ENCODE measurements around the gene ALX3.
A peak's percentile ranks its signal among the peaks of the same experiment; 100 is the strongest.
"Not testable (repeated sequence)": the region's sequence is repeated elsewhere in the genome, so short reads cannot be mapped to it uniquely, and the experiment has no call there.

ALX3 gene

DNA sequence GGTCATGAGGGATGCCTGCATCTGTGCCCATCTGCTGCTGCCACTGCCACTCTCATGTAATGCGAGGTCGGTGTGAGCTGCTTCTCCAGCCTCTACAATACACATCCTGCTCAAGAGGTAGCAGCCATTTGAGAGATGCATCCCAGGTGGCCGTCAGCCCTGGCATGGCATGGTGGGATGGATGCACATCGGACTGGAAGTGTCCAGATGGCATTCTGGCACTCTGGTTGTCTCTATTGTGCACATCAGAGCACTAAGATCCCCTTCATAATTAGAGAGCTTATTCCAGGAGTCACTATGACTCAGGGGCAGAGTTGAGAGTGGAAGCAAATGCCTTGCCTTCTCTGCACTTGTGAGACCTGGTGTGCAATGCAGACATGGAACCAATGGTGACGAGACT is 32.2 kb downstream of the ALX3 start:
- DNase-seq = no peak

DNA sequence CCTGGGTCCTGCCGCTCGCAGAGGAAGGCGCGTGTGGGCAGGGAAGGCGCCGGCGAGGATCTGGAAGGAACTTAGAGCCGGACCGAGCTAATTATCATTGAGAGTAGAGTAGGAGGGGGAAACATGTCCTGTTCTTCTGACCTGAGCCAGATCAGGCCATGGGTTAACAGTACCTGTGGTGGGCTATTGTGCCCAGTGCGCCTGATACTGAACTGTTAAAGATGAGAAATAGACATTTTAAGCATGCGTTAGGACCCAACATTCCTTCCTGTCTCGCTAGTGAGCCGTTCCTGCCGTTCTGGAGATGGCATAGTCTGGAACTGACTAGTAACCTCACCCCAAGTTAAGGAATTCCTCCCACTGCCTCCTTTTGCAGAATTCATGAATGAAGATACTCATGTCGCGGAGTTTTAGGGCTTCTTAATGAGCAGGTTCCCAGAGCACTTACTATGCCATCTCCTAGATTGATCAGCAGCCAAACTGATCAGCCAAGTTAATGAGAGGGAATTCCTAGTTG is 35.2 kb downstream of the ALX3 start:
- DNase-seq = no peak

DNA sequence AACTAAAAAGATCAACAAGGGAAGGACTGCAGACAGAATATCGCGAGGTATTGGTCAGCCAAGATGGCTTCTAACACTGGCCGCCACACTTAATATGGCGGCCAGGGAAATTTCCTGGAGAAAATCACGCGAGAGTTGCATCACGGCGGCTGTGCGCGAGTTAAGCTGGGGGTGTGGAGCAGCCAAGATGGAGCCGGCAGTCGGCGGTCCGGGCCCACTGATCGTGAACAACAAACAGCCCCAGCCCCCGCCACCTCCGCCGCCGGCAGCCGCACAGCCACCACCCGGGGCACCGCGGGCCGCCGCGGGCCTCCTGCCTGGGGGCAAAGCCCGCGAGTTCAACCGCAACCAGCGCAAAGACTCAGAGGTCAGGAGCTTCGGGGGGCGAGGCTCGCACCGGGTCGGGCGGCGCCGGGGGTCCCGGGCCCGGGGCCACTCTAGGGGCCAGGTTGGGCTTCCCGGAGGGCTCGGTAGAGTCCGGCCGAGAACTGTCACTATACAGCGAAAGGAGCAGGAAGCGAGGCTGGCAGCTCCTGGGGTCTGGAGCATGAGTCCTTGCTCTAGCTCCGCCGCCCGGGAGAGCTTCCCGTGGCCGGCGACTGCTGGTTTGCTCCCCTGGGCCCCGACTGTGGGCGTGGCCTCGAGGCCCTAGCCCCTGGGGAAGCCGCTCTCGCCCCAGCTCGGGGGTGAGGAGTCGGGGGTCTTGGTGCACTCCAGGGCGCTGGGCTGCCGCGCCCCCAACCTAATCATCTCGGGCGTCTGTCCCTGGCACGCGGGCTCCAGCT is 35.8 kb downstream of the ALX3 start, which contains the start of gene STRIP1:
STRIP1 (plus strand) TSS at position 174 of the 785 bp plus-strand sequence; CDS start at position 188, 14 bp downstream.
- DNase-seq = peak in 1 of 2 experiments; percentile 76

DNA sequence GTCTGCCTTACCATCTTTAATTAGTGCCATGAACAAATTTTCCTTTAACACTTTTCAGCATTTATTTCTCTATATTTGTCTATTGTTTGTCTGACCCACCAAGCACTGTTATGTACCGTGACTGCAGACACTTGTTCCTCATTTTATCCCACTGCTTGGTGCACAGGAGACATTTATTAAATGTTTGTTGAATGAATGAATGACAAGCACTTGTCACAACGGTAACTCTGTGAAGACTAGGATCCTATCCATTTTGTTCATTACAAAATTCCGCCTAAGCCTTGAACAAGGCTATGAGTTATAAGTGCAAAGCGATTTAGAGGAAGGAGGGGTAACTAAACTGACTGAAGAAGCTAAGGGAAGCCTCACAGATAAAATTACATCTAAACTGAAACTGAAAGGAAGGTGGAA is 36.4 kb downstream of the ALX3 start:
- no peak for DNase-seq

DNA sequence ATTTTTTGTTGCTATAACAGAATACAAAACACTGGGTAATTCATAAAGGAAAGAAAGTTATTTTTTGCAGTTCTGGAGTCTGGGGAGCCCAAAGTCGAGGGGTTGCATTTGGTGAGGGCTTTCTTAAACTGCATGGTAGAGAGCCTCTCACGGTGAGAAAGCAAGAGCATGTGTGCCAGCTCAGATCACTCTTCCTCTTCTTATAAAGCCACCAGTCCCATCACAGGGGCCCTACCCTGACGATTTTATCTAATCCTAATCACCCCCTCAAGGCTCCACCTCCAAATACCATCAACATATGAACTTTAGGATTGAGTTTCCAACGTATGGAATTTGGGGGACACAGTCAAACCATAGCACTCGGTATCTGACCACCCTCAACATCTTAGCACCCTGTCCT is 37.1 kb downstream of the ALX3 start:
- no peak for DNase-seq

DNA sequence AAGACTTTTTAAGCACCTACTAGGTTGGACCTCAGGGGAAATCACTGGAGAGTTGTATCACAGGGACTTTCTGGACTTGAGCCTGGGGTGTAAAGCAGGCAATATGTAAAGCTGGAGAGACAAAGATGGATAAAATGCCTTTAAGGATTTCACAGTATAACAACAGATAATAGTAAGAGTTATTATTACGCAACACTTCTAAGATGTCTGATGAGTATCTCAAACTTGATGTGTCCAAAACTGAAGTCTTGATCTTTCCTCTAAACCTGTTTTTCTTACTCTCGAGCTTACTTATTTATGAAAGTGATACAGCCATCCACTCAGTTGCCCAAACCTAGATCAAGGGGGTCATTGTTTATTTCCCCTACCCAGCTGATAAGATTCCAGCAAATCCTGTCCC is 38.1 kb downstream of the ALX3 start:
- no peak for DNase-seq

DNA sequence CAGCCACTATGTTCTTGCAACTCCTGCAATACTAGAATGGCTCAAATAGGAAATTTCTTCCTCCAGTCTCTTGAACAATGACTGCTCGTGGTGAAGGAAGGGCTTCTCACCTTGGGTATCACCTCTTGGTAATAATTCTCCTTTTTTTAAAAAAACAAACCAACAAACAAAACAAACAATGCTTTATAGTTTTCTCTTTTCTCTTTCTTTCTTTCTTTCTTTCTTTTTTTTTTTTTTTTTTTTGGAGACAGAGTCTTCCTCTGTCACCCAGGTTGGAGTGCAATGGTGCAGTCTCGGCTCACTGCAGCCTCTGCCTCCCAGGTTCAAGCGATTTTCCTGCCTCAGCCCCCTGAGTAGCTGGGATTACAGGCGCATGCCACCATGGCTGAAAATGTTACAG is 39.8 kb downstream of the ALX3 start:
- DNase-seq = not testable (repeated sequence)

DNA sequence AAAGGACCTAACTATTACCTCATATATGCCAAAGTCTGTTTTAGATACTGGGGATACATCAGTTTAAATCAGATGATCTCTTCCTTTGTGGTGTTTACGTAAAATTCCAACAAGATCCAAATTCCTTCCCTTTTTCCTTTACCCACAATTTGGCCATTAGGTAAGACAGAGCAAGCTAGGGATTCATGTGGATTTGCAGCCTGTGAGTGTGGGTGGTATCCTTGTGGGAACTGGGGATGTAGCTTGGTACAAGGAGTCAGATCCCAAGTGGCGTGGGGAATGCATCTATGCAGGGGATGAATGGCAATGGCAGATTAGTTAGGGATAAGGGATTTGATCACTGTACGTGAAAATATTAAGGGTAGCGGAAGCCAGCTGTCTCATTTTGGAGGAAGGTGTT is 45.9 kb downstream of the ALX3 start:
- no peak for DNase-seq

DNA sequence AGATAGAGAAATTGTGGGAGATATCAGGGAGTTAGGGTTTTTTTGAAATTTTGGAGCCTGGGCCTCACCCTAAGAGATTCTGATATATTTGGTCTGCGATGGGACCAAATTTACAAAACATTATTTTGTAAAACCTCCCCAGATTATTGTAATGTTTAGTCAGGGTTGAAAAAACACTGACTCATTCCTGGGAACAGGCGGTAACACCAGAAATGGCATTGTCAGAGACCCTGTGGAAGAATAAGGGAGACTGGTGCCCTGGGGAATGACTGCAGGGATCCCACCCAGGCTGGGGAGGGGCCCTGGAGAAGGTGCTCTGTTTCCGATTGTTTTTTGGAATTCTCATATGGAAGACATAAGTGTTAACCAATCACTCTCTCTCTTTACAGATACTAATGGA is 49.2 kb downstream of the ALX3 start:
- DNase-seq = no peak

DNA sequence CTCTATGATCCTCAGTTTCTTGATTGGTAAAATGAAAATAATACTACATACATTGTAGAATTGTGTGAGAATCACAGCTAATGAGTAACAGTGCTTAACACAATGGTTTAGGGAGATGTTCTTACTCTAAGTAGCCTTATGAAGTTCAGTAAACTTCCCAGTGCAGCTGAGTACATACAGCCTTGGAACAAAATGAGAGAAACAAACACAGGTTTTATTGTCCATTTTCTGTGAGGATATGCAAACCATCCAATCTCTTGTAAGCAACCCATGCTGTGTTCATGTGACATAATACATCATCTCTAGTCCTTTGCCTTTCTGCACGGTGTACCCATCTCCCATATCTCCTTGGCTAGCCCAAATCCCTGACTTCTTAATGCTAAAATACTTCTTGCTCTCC is 50.7 kb downstream of the ALX3 start:
- no peak for DNase-seq

DNA sequence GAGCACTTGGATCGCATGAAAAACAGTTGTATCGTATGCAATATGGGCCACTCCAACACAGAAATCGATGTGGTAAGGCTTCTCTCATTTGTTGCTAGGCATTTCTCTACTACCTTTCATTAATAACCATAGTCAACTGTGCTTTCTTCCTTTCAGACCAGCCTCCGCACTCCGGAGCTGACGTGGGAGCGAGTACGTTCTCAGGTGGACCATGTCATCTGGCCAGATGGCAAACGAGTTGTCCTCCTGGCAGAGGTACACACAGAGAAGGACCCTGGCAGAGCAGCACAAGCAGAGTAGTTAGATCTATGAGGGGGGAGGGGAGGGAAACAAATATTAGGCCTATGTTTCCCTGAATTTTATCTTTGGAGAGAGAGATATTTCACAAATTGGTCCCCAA is 52.1 kb downstream of the ALX3 start:
- no peak for DNase-seq

DNA sequence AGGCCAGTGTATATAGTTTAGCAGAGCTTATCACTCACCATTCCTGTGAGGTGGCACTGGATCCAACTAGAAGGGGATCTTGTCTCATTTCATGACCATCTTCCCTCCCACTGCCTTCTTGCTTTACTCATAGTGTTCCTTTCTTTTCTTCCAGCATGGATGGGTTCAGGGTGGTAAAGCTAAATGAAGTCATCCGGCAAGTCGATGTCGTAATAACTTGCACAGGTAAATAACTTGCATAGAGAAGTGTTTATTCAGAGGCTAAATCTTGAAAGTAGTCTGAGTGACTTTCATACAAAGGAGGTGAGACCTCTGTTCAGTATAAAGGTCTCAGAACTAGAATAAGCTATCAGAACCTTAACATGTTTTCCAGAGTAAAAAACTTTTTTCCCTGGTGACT is 52.7 kb downstream of the ALX3 start:
- DNase-seq = no peak

DNA sequence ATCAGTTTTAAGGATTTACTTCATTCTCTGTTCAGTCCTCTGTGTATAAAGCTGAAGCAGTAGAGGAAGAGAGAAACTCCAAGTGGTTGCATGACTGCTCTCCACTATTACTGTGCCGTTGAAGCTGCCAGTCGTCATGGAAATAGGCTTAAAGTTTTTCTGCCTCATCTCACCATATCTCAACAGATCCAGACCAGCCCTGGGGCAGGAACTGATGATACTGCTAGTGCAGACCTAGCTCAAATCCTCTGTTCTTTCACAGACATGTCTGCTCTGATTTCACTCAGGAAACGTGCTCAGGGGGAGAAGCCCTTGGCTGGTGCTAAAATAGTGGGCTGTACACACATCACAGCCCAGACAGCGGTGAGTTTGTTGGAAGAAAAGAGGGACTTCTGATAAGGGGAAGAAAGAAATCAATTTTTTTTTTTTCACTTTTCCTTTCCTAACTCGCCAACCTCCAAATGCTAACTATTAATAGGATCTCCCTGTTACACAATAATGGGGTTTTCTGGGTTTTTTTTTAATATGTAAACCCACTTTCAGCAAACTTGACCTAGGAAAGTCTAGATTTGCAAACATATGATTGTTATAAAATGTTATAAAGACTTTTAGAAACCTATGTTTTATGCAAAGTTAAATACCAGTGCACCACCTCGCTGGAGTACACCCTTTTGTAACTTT is 58.2 kb downstream of the ALX3 start:
- DNase-seq = no peak

DNA sequence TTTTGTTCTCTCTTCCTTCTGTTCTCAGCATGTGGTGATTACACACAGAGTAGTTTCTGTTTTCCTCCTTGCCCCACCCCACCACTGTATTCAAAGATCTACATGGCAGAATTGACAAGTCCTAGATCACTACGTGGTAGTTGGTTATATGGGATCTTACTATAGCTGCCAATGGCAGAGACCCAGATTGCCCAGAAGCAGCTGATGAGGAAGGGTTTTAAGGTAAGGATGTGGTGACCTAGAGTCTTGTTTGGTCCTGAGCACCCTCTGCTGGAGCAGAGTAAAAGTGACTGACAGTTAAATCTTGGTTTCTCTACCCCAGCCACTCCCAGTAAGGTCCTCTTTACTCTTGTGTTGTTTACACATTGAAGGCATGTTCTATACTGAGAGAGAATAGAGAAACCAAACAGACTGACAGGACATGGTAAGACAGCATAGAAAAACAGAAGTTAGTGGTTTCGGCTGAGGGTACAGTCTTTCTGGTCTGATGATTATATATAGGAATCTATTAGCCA is 58.9 kb downstream of the ALX3 start:
- no peak for DNase-seq
